GM19455 (cell line): ENCODE results near the gene OR14J1.
"Not testable (repeated sequence)": the region's sequence is repeated elsewhere in the genome, so short reads cannot be mapped to it uniquely, and the experiment has no call there.

Source experiments
- ATAC-seq: cut with Tn5 transposase; IDR thresholded peaks from one replicate; pipeline ENCODE4 v1.9.1; 2021; ENCODE audit not compliant: unreplicated experiment

Gene OR14J1

GRCh38 chr6:29301316-29301715, at the start of gene OR14J1:
Gene OR14J1, plus strand, starts transcription at chr6:29301701. Its CDS starts 4,989 bp downstream, at chr6:29306690.
- ATAC-seq = no peak

GRCh38 chr6:29251736-29252135, 49.8 kb upstream of the OR14J1 start:
- no peak for ATAC-seq

- no peak for ATAC-seq
Measured at GRCh38 chr6:29255530-29255929, 46.0 kb upstream of the OR14J1 start.

GRCh38 chr6:29259721-29260120, 41.8 kb upstream of the OR14J1 start:
- ATAC-seq = no peak

- no peak for ATAC-seq
Measured at GRCh38 chr6:29263001-29263400, 38.5 kb upstream of the OR14J1 start.

GRCh38 chr6:29294499-29294914, 7.0 kb upstream of the OR14J1 start:
- ATAC-seq = no peak

GRCh38 chr6:29295181-29295585, 6.3 kb upstream of the OR14J1 start:
- no peak for ATAC-seq

- ATAC-seq = no peak
Measured at GRCh38 chr6:29295623-29296022, 5.9 kb upstream of the OR14J1 start.

GRCh38 chr6:29319931-29320330, 18.4 kb downstream of the OR14J1 start:
- ATAC-seq = no peak

- not testable (repeated sequence) for ATAC-seq
Measured at GRCh38 chr6:29323332-29323731, 21.8 kb downstream of the OR14J1 start.

GRCh38 chr6:29325777-29326176, 24.3 kb downstream of the OR14J1 start:
- ATAC-seq = no peak

GRCh38 chr6:29332676-29333075, 31.2 kb downstream of the OR14J1 start:
- no peak for ATAC-seq

- no peak for ATAC-seq
Measured at GRCh38 chr6:29336269-29336668, 34.8 kb downstream of the OR14J1 start.

GRCh38 chr6:29345380-29345779, 43.9 kb downstream of the OR14J1 start:
- ATAC-seq = no peak

- not testable (repeated sequence) for ATAC-seq
Measured at GRCh38 chr6:29349348-29349747, 47.8 kb downstream of the OR14J1 start.

GRCh38 chr6:29354980-29355379, 53.5 kb downstream of the OR14J1 start:
- ATAC-seq = no peak

GRCh38 chr6:29355603-29356002, 54.1 kb downstream of the OR14J1 start:
- no peak for ATAC-seq
